ENCODE results near the gene CTSL. TPM values are rescaled to one million over a fixed set of nuclear protein-coding genes. Genes with fewer than 3 reads are reported as not detected.

The CTSL gene
- total and polyA plus RNA-seq, 3 donors from 2014 or later: 100 to 185 (median 105) TPM

- intact Hi-C loops (cut with DNase I; ENCODE audit: low total_unique reads): no loop called here
Observed at GRCh38 chr9:87678650-87679355, 47.1 kb upstream of the CTSL start.

GRCh38 chr9:87681271-87682061 lies 44.5 kb upstream of the CTSL start:
- WGBS, 2 donors: 91 to 95% methylated on average over 9 to 11 of the region's 11 CpGs
- Histone ChIP-seq H3K4me1 (peaks cover 18% of the 10 kb centered on the region), H3K9me3 (no peaks in the 10 kb centered on the region), H3K36me3 (ENCODE audit: low read depth, missing control alignments) (no peaks in the 10 kb centered on the region), H3K4me3 (no peak overlapping the region), H3K27ac (no peak overlapping the region), H3K27me3 (no peaks in the 10 kb centered on the region)
- TF ChIP-seq POLR2A (IDR thresholded peaks at IDR 0.05): no peak
- no peak for TF ChIP-seq CTCF (IDR thresholded peaks at IDR 0.05)
- intact Hi-C loops (cut with DNase I; ENCODE audit: low total_unique reads): loop anchor here (10.0 kb wide), 1 partner anchor 133 kb away; no protein-coding TSS in a partner anchor
- DNase-seq: no peak

More at GRCh38 chr9:87678650-87679355, 47.1 kb upstream of the CTSL start:
- no peaks in the 10 kb centered on the region for H3K36me3 ChIP-seq (ENCODE audit: low read depth, missing control alignments)
- peak; percentile 77 to 84 (median 84) for TF ChIP-seq CTCF (IDR thresholded peaks at IDR 0.05)
- no peak for TF ChIP-seq POLR2A (IDR thresholded peaks at IDR 0.05)
- DNase-seq: peak; percentile 78
- H3K4me3 ChIP-seq: no peak overlapping the region
- WGBS, 2 donors: 68 to 73% methylated on average over 8 to 9 of the region's 9 CpGs
- H3K9me3 ChIP-seq: no peaks in the 10 kb centered on the region
- no peak overlapping the region for H3K27ac ChIP-seq
- H3K4me1 ChIP-seq: peaks cover 3% of the 10 kb centered on the region
- no peaks in the 10 kb centered on the region for H3K27me3 ChIP-seq

GRCh38 chr9:87682085-87682484 lies 43.8 kb upstream of the CTSL start:
- no peak overlapping the region for H3K27ac ChIP-seq
- DNase-seq: no peak
- no peaks in the 10 kb centered on the region for H3K27me3 ChIP-seq
- intact Hi-C loops (cut with DNase I; ENCODE audit: low total_unique reads): loop anchor here (10.0 kb wide), 1 partner anchor 133 kb away; no protein-coding TSS in a partner anchor
- no peak overlapping the region for H3K4me3 ChIP-seq
- no peaks in the 10 kb centered on the region for H3K9me3 ChIP-seq
- WGBS, 2 donors: 79 to 80% methylated on average over 4 of the region's 4 CpGs
- H3K4me1 ChIP-seq: peaks cover 18% of the 10 kb centered on the region
- H3K36me3 ChIP-seq (ENCODE audit: low read depth, missing control alignments): no peaks in the 10 kb centered on the region
- TF ChIP-seq POLR2A (IDR thresholded peaks at IDR 0.05) (no peak), CTCF (IDR thresholded peaks at IDR 0.05) (no peak)

- no peak for DNase-seq
- 87 to 96% methylated on average over 4 of the region's 4 CpGs for WGBS, 2 donors
- TF ChIP-seq CTCF (IDR thresholded peaks at IDR 0.05) (no peak), POLR2A (IDR thresholded peaks at IDR 0.05) (no peak)
- intact Hi-C loops (cut with DNase I; ENCODE audit: low total_unique reads): loop anchor here (10.0 kb wide), 1 partner anchor 132 kb away; no protein-coding TSS in a partner anchor
- Histone ChIP-seq H3K27ac (no peak overlapping the region), H3K36me3 (ENCODE audit: low read depth, missing control alignments) (no peaks in the 10 kb centered on the region), H3K27me3 (no peaks in the 10 kb centered on the region), H3K9me3 (no peaks in the 10 kb centered on the region), H3K4me3 (no peak overlapping the region), H3K4me1 (peaks cover 18% of the 10 kb centered on the region)
Observed at GRCh38 chr9:87682618-87683017, 43.3 kb upstream of the CTSL start.
